IPS DF 4.7 (cell line): ENCODE data around the gene CFAP206.
A peak's percentile ranks its signal among the peaks of the same experiment; 100 is the strongest.
"Not testable (repeated sequence)": the region's sequence is repeated elsewhere in the genome, so short reads cannot be mapped to it uniquely, and the experiment has no call there.

Experiments used
- DNase-seq: peaks from one replicate; pipeline ENCODE4 v3.0.0-alpha.2; 2013; ENCODE audit warnings: low spot score; ENCODE audit errors: extremely low read depth

The CFAP206 gene

DNA sequence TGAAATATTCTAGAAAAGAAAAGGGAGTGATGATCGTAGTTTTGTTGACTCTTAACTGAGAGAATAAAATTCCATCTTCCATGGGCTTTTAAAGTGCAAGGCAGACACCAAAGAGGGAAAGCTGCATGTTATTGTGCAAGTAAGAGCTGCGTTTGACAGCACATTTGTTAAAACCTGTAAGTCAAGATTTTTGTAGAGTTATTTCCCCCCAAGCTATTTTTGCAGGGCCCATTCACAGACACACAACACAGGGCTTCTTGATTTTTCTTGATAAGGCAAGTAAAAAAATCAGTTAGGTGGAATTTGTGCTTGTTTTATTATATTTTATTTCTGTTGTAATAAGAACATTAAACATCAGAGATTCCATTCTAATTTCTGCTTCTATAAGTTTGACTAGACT is 13.8 kb downstream of the CFAP206 start:
- DNase-seq = no peak

DNA sequence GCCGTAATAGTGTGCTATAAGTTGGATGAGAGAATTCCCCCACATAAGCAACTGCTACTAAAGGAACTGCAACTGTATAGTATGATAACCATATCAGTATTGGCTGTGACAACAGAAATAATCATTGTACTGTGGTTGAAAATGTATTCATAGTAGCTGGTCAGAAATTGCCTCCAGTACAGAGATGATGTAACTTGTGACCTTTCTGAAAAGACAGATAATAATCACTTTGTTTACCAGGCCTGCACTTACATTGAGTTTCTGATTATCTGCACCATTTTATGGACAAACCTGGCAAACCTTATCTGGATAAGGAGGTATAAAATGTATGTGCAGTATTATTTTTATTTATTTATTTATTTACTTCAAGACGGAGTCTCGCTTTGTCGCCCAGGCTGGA is 19.0 kb downstream of the CFAP206 start:
- DNase-seq = no peak

DNA sequence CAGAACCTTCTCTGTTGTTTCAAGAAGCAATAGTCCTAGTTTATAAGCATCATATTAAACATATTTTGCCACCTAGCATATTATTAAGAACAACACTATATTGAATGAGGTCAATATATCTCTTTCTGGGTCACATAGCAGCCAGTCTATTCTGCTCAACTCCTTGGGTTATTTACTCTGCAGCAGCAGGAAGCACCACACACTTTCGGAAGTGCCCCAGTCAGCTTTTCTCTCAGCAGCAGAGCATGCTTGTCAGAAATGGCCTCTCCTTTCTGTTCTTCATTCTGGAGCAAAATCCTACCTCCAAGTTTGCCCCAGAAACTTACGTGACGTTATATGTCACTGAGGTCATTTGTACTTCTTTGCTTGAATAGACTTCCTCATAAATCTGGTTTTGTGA is 22.7 kb downstream of the CFAP206 start:
- DNase-seq = no peak

DNA sequence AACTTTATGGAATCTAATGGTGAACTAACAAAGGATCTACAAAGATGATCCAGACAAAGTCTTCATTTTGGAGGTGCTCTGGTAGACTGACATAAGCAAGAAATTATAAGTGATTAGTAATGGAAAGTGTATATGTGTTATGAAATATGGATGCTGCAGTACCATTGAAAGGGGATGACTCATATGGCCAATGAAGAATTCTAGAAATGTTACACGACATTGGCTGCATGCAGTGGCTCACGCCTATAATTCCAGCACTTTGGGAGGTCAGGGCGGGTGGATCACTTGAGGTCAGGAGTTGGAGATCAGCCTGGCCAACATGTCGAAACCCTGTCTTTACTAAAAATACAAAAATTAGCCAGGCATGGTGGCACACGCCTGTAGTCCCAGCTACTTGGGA is 23.5 kb downstream of the CFAP206 start:
- no peak for DNase-seq

DNA sequence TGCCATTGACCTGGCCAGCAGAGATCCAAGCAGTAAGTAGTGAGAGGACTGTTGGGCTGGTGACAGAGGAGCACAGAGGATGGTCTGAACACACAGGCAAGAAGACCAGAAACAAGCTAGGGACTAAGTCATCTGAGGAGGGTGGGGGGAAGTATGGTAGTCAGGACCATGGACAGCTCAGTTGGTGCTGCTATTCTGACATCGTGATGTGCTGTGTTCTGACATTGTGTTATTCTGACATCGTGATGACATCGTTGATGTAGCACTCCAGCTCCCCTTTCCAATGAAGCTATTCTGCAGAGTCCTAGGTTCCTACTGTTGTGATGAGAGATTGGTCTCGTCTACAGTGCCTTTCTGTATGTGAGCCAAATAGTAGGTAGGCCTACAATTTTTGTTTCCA is 28.7 kb downstream of the CFAP206 start:
- peak; percentile 74 for DNase-seq

DNA sequence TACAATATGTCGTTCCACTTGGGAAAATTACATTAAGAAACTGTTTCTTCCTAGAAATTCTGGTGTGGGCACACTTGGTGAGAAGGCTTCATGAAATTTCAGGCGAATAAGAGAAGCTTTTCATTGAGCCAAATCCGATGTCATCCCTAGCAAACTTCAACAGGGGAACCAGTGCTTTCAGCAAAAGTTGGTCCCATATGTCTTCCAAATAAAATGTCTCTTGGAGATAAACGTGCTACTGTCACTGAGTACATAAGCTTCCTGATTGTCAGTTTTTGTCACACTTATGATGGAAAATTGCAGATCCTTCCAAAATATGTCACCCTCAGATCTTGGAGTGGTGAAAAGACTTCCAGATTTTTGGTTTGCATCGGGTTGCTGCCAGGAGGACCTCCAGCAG is 33.9 kb downstream of the CFAP206 start:
- DNase-seq = no peak

DNA sequence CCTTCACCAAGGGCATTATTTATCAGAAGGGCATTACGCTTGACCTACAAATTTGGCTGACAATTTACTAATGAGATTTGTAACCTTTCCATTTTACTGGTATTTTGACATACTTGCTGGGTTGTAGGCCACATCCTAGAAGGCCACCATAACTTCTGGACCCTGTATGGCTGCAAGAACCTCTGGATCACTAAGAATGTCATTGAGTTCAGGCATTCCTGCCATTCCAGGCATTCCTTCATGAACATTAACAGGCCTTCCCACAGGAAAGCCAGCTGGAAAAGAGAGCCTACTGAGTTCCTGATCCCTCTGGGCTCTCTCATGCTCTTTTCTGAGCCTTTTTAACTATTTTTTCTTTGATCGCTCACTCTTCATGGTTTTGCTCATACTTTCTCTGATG is 36.6 kb downstream of the CFAP206 start:
- DNase-seq = peak; percentile 60

DNA sequence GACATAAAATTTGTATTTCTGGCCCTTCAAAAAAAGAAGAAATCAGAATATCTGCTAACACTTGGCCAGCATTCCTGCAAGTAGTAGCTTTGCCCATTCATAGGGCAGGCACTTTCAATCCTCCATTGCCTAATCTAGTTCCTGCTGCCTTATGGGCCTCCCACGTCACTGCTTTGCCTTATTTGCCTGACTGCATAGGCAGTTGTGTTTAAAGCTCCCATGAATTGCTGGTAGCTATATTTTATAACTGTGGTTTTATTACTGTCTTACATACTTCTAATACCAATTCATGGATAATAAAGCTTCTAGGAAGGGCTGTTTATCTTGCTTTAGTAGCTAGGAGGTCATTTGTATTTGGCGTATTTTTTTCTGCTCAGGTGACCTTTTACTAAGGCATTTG is 57.3 kb downstream of the CFAP206 start:
- DNase-seq = no peak

DNA sequence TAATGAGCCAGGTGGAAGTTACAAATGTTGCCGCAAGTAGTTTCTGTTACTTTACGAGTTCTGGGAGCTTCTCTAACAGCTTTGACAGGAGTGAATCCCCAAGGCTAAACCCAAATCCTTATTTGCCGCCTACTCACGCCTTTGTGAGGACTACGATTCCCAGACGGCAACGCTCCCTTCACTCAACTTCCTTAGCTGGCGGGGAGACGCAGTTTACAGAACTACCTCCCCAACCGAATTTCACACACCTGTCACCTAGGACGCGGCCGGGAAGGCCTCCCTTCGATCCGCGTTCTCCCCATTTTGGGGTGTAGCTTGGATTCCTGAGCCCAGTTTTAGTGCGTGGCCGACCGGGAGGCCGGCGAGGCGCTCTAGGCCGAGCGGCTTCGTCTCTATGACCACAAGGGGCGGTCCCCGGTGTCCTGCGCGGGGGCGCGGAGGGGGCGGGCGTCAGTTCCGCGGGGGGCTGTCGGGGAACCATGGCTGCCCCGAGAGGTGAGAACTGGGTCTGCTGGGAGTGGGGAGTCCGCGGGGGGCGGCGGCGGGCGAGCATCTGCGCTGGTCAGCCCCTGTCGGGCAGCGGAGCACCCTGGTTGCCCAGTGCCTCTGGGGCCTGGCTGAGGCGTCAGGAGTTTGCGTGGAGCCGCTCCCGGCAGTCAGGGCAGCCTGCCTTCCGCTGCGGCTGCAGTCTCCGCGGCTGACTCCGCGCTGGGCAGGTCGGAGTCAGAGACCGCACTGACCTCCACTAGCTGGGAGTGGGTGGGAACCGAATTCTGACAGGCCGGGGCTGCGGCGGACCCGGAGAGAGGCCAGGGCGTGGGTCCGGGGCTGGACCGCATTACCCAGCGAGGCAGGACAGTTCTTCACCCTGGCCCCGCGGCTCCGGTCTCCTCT is 65.0 kb downstream of the CFAP206 start, which contains the start of gene SLC35A1:
Gene SLC35A1, plus strand, starts transcription at position 450 of the 894 bp plus-strand sequence. Its CDS starts 30 bp downstream, at position 480.
- peak; percentile 46 for DNase-seq

DNA sequence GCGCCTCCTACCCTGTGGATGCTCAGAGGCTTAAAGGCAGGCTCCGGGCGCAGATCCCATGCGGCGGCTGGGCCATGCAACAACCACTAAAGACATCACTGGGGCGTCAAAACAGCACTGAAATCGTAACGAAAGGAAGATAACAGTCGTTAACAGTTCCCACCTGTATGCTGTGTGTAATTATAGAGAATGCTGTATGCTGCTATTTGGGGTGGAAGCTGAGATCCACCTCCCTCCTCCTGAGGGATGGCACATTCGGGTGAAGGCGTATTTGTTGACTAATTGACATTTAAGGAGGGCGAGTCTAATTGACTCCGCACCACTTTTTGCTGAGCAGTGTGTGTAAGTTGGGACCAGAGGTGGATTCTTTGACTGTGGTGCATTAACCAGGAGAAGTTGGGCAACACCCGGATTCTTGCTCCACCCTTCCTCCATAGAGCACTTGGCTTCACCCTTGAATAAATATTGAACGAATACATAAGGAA is 65.7 kb downstream of the CFAP206 start:
- no peak for DNase-seq

DNA sequence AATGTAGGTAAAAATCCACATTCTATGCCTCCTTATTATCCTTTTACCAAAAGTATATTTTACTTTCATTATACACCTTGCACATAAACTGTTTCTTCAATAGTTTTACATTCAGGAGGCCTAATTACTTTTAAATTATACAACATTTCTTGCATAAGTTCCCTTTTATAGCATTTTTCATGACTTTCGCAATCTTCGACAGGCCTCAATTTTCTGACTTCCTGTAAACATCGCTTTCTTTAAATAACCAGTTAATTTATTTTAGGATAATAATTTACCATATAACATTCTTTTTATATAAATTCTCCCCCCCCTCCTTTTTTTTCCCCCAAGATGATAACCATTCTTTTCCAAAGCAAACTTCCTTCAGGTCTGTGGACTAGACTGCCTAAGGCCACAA is 74.2 kb downstream of the CFAP206 start:
- no peak for DNase-seq

DNA sequence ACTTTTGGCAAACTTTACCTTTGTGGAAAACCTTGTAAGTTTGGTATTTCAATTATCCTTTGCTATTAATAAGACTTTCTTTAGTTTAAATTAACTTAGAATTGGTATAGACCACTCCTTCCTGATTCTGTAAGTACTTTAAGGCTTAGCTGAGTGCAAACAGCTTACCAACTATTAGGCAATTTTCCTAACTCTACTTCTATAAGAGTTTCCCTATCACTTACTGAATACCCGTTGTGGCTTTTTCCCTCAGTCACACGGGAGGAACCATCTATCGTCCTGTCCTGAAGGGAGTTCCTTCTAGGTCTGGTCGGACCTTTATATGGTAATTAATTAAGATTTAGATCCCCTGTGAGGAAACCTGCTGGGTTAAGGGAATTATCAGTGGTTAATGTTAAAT is 74.6 kb downstream of the CFAP206 start:
- no peak for DNase-seq

DNA sequence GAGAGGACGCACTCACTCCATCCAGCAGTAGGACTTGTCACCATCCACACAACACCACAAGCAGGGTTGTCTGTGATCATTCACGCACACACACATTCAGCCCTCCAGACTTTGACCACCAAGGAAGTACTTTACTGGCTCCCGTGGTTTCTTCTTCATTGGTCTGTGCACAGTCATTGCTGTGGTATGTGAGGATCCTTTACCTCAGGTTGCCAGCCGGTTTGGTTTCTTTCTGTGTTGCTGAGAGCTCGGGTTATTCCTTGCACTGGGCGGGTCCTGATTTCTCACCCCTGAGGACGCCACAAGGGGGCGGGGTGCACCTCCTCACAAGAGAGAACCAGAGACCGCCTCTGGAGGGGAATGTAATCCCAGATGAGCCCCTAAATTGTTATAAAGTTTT is 76.2 kb downstream of the CFAP206 start:
- peak; percentile 66 for DNase-seq

DNA sequence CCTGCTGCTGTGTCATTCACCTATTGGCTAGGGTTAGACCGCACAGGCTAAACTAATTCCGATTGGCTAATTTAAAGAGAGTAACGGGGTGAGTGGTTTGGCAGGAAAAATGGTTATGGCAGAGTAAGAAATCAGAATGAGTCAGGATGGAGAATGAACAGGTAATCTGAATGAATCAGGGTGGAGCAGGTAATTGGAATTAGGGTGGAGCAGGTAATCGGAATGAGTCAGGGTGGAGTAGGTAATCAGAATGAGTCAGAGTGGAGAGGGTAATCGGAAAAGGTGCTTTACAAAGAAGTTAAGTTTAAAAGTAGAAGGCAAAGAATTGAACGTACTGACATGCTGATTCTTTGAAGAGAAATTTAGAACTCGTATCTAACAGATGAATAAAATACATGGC is 76.7 kb downstream of the CFAP206 start:
- DNase-seq = no peak

DNA sequence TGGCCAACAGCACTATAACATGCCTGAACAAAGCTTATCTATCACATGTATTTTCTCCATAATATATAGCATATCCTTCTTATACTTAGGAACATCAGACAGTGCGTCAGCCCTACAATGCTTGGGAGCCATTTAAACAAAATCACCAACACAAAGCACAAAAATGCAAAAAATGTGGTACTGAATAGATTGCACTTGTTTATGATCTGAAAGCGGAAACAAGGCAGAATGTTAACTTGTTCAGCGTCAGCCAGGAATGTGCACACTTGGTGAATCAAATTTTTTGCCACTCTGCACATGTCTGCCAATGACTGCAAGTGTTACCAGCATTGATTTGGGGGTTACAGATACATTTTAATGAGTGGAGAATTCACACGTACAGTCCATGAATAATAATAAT is 79.8 kb downstream of the CFAP206 start:
- DNase-seq = no peak

DNA sequence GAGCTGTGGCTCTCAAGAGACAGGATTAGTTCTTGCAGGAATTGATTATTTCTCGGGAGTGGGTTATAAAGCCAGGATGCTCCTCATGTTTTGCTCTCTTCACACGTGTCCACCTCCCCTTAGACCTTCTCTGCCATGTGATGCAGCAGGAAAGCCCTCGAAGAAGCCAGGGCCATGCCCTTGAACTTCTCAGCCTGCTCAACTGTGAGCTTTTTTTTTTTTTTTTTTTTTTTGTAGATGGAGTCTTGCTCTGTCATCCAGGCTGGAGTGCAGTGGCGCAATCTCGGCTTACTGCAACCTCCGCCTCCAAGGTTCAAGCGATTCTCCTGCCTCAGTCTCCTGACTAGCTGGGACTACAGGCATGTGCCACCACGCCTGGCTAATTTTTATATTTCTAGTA is 81.6 kb downstream of the CFAP206 start:
- DNase-seq = not testable (repeated sequence)

DNA sequence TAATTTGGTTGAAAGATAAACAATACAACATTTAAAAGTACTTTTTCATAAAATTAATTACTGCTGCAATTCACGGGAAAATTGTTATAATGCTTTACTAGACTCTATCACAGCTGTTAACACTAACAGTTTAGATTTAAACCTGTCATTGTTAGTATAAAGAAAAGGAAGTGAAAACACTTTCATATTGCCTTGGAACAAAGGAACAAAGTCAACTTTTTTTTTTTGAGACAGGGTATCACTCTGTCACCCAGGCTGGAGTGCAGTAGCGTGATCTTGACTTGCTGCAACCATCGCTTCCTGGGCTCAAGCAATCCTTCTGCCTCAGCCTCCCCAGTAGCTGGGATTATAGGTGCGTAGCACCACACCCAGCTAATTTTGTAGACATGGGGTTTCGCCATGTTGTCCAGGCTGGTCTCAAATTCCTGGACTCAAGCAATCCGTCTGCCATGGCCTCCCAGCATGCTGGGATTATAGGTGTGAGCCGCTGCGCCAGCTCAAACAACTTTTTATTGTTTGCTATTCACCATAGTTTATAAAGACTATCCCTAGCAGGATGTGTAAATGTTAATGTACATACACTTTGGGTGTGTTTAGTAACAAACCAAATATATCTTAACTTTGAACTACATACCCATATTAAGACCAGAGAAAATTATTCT is 87.1 kb downstream of the CFAP206 start:
- DNase-seq = no peak

DNA sequence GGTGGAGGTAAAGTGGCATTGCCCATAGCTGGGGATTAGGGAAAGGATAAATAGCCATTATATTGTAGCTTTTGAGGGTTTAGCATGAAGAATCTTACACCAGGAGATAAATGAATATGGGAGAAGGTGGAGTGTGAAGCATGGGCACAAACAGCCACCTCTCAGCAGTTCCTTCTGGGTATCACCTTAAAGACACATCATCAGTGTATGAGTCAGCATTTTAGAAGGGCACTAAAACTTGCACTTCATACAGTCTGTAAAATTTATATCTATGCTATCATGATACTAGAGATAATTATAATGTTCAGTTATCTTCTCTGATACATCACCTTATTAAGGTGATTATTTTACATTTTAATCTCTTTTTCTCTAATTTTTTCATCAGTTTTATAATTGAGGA is 90.3 kb downstream of the CFAP206 start:
- DNase-seq = no peak

DNA sequence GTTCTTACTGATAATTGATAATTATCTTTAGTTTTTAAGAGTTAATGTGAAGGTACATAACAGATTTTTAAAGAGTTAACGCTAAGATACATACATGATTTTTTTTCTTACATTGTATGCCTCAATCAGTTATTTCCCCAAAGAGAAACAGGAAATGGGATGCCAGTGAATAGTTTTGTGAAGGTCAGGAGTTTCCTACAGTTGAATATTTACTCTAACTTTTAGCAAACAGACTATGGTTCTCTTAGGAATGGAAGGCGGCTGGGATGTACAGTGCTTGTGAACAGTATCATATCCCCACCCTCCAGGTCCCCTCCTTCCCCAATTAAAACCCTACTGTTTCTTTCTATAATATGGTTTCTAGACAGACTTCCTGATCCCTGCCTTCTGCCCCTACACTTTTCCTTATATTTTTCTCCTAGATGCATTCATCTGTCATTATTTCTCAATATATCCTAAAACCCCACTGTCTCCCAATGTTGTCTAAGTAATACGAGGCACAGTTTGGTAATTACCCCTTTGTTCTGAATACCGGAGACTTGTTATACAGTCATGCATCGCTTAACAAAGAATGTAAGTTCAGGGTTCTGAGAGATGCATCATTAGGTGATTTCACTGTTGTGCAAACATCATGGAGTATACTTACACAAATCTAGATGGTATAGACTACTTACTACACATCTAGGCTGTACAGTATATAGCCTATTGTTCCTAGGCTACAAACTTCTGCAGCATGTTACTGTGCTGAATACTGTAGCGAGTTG is 94.2 kb downstream of the CFAP206 start:
- DNase-seq = no peak

DNA sequence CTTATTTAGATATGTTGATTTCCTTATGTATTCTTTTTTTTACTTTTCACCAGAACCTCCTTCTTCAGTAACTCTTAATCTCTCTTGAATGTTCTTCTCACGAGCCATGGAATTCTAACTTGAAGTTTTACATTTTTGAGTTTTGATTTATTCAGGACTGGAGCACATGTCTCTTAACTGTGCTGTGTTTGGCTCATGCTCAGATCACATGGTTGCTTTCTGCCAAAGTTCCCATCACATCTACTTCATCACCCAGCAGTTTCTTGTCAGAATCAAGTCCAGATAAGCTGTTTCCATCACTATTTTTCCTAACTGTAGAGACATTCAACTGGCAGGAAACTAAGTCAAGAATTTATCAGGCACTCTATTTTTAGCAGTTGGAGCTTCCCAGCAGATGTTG is 96.7 kb downstream of the CFAP206 start:
- no peak for DNase-seq
